Astrocyte of the spinal cord (primary cell): ENCODE measurements around the gene IQSEC2.
A peak's percentile ranks its signal among the peaks of the same experiment; 100 is the strongest.

Source experiments
- DNase-seq: peaks from one replicate; pipeline ENCODE4 v3.0.0; 2011; ENCODE audit warnings: low read depth, low spot score
- H3K4me3 ChIP-seq: 2 replicates; pipeline ENCODE4 v1.5.1; 2011; ENCODE audit warnings: low read depth, mild to moderate bottlenecking, low read length, moderate library complexity
- CTCF ChIP-seq: IDR thresholded peaks from 2 replicates; pipeline ENCODE4 v1.5.1; 2012; ENCODE audit warnings: low read depth, mild to moderate bottlenecking, low read length, inconsistent platforms
- in situ Hi-C: cut with HindIII; loops from 2 replicates; pipeline ENCODE4 v1.10.0; 2017; ENCODE audit warnings: low sequenced_read_pairs

Gene IQSEC2

DNA sequence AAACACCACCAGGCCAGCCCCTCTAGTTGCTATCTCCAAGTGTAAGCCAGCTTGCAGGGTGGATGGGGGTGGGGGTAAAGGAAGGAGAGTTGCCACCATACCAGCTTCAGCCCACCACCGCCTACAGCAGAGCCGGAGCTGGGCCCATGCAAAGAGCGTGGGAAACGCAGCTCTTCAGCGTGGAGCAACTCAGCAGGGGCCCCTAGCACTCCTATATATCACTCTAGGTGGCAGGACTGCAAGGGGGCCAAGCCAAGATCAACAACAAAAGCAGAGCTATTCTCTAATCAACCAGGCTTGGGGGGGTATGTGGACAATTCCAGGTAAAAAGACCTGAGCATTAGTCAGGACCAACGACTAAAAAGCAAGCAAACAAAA is 35.5 kb upstream of the IQSEC2 start:
- TF ChIP-seq CTCF, result no peak
- no peak overlapping the region for H3K4me3 ChIP-seq
- DNase-seq, result no peak
- in situ Hi-C loops, result no loop called here

DNA sequence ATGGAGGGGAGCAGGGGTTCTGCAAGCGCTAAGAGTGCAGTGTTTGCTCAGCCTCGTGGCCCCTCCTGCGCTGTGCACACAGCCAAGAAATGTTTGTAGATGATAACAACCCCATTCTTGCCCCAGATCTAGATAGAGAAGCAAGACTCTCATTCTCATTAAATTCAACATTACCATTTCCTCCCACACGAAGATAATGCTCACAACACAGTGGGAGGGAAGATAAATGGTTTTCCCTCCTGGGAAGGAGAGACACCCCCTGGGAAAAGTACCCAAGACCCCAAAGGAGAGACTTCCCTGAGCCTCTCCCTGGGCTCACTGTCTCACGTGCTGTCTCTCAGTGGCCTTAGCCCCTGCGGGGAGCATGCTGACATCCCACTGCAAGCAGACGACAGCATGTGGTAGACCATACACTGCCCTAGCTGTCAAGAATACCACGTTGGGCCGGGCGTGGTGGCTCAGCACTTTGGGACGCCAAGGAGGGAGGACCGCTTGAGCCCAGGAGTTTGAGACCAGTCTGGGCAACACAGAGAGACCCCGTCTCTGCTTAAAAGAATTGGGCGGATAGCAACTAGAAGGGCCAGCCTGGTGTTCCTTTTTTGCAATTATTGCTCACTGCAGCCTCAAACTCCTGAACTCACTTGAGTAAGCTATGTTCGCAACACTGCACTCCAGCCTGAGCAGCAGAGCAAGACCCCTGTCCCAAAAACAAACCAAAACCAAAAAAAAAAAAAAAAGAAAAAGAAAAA is 34.9 kb upstream of the IQSEC2 start:
- TF ChIP-seq CTCF, result no peak
- H3K4me3 ChIP-seq, result no peak overlapping the region
- no peak for DNase-seq
- in situ Hi-C loops, result no loop called here

GRCh38 chrX:53313728-53314105 is 32.3 kb upstream of the IQSEC2 start:
- in situ Hi-C loops, result no loop called here
- H3K4me3 ChIP-seq, result no peak overlapping the region
- no peak for TF ChIP-seq CTCF
- no peak for DNase-seq

DNA sequence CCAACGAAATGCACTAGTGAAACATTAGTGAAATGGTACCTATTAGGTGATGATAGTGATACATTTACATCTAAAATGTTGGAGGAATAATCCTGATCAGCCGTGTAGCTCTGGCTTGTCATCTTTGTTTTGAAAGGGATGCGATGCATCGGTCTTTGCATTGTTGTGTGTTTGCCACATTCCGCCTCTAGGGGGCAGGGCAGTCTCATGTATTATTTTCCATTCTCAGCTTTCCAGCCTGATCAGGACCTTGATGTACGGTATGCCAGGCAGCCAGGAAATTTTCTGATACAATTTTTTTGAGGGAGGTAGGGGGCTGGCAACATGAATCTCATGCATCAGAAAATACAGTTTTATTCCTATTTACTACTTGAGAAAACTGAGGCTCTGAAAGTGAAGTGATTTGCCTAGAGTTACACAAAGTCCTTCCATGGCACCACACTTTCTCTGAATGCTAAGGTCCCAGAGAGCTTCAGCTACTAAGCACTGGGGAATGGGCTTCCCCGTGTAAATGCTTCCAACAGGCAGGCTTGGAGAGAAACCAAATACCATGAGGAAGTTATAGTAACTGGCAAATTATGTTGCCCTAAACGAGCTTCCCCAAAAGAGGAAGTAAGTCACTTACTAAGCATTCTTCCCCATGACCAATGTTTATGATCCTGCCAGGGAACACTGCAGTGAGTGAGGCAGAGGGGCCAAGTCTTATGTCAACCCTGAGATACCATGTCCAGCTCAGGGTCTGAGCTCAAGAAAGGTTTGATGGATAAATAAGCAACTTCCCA is 31.8 kb upstream of the IQSEC2 start:
- in situ Hi-C loops, result no loop called here
- DNase-seq, result peak; percentile 52

GRCh38 chrX:53309837-53310236 is 28.5 kb upstream of the IQSEC2 start:
- no peak for DNase-seq
- TF ChIP-seq CTCF, result no peak
- no peak overlapping the region for H3K4me3 ChIP-seq
- in situ Hi-C loops, result no loop called here

More for the DNA sequence above, 31.8 kb upstream of the IQSEC2 start:
- no peak overlapping the region for H3K4me3 ChIP-seq
- peak; percentile 80 for TF ChIP-seq CTCF

GRCh38 chrX:53308836-53309235 is 27.5 kb upstream of the IQSEC2 start:
- no peak for TF ChIP-seq CTCF
- in situ Hi-C loops, result no loop called here
- no peak for DNase-seq
- H3K4me3 ChIP-seq, result no peak overlapping the region
